OCI-LY1 (cell line): ENCODE data around the gene B3GAT1.

Experiments
- H2AFZ ChIP-seq: fragments of 200-600 bp; sonication (generic), shearing (Covaris generic); 2 replicates; pipeline ENCODE4 v1.6.0; 2014; ENCODE audit warnings: antibody characterized with exemption, mild to moderate bottlenecking, low read length
- H3F3A ChIP-seq: fragments of 200-600 bp; sonication (generic), shearing (Covaris generic); 2 replicates; pipeline ENCODE4 v1.6.0; 2014; ENCODE audit warnings: mild to moderate bottlenecking, antibody characterized with exemption, low read length, moderate library complexity; ENCODE audit not compliant: insufficient read depth
- H3K27ac ChIP-seq: fragments of 200-600 bp; sonication (generic); 2 replicates; pipeline ENCODE4 v1.5.1; 2014; ENCODE audit warnings: low read length, mixed run types, mild to moderate bottlenecking, low read depth; ENCODE audit not compliant: poor library complexity, severe bottlenecking
- H3K27me3 ChIP-seq: fragments of 200-600 bp; sonication (generic); 2 replicates; pipeline ENCODE4 v1.6.0; 2014; ENCODE audit warnings: antibody characterized with exemption, mild to moderate bottlenecking, low read length, moderate library complexity; ENCODE audit not compliant: insufficient read depth
- H3K36me3 ChIP-seq: fragments of 200-600 bp; sonication (generic); 2 replicates; pipeline ENCODE4 v1.6.1; 2014; ENCODE audit warnings: mild to moderate bottlenecking, antibody characterized with exemption, low read length, moderate library complexity, mixed read lengths; ENCODE audit not compliant: insufficient read depth
- H3K4me1 ChIP-seq: fragments of 200-600 bp; sonication (generic); 2 replicates; pipeline ENCODE4 v1.5.1; 2014; ENCODE audit warnings: mild to moderate bottlenecking, low read length, moderate library complexity; ENCODE audit not compliant: insufficient read depth, severe bottlenecking
- H3K4me2 ChIP-seq: fragments of 200-600 bp; sonication (generic), shearing (Covaris generic); 2 replicates; pipeline ENCODE4 v1.6.1; 2014; ENCODE audit warnings: low read length
- H3K4me3 ChIP-seq: fragments of 200-600 bp; sonication (generic); 2 replicates; pipeline ENCODE4 v1.5.1; 2014; ENCODE audit warnings: low read length, low read depth, mild to moderate bottlenecking, mixed read lengths; ENCODE audit not compliant: poor library complexity, severe bottlenecking
- H3K79me2 ChIP-seq: fragments of 200-600 bp; shearing (Covaris generic); 2 replicates; pipeline ENCODE4 v1.6.1; 2016; ENCODE audit warnings: mixed run types, low read length, mixed read lengths; ENCODE audit not compliant: insufficient read depth
- H3K9ac ChIP-seq: fragments of 200-600 bp; sonication (generic), shearing (Covaris generic); 2 replicates; pipeline ENCODE4 v1.6.1; 2014; ENCODE audit warnings: mild to moderate bottlenecking, low read length, mixed read lengths
- H3K9me2 ChIP-seq: fragments of 200-600 bp; sonication (generic), shearing (Covaris generic); 2 replicates; pipeline ENCODE4 v1.6.1; 2014; ENCODE audit warnings: low read depth, mild to moderate bottlenecking, low read length, mixed read lengths
- H3K9me3 ChIP-seq: fragments of 200-600 bp; shearing (Covaris generic); 2 replicates; pipeline ENCODE4 v1.6.1; 2014; ENCODE audit warnings: low read length, mixed read lengths
- H4K20me1 ChIP-seq: fragments of 200-600 bp; sonication (generic), shearing (Covaris generic); 2 replicates; pipeline ENCODE4 v1.6.0; 2016; ENCODE audit warnings: mild to moderate bottlenecking, low read length; ENCODE audit not compliant: insufficient read depth
- EZH2 ChIP-seq: fragments of 200-600 bp; sonication (generic), shearing (Covaris generic); IDR thresholded peaks from 2 replicates; pipeline ENCODE4 v1.8.0; 2017; ENCODE audit warnings: borderline replicate concordance, mixed run types, mild to moderate bottlenecking, antibody characterized with exemption, low read length, moderate library complexity, mixed read lengths
- TF ChIP-seq, protein P1 (sequence below): fragments of 200-600 bp; sonication (generic), shearing (Covaris generic); IDR thresholded peaks from 2 replicates; pipeline ENCODE4 v1.5.1; 2017; ENCODE audit warnings: mild to moderate bottlenecking, antibody characterized with exemption, low read length, moderate library complexity, mixed read lengths

B3GAT1 gene

GRCh38 chr11:134331354-134332188 lies 80.5 kb downstream of the B3GAT1 start, which contains the start of gene GLB1L2:
Gene GLB1L2 (plus strand): TSS chr11:134331988. CDS start chr11:134332062, 74 bp downstream.
- no peaks in the 10 kb centered on the region for H4K20me1 ChIP-seq
- H3K36me3 ChIP-seq = no peaks in the 10 kb centered on the region
- no peak within 1 kb of the TSS for H3K4me2 ChIP-seq
- no peaks in the 10 kb centered on the region for H3K4me1 ChIP-seq
- H3K4me3 ChIP-seq = no peak within 1 kb of the TSS
- no peaks in the 10 kb centered on the region for H3K79me2 ChIP-seq
- H3K9me2 ChIP-seq = no peaks in the 10 kb centered on the region
- no peaks in the 10 kb centered on the region for H3K27me3 ChIP-seq
- H3F3A ChIP-seq = no peaks in the 10 kb centered on the region
- H3K9me3 ChIP-seq = no peaks in the 10 kb centered on the region
- H3K9ac ChIP-seq = no peak within 1 kb of the TSS
- H2AFZ ChIP-seq = no peak within 1 kb of the TSS
- TF ChIP-seq EZH2 = no peak
- TF ChIP-seq, protein P1, sequence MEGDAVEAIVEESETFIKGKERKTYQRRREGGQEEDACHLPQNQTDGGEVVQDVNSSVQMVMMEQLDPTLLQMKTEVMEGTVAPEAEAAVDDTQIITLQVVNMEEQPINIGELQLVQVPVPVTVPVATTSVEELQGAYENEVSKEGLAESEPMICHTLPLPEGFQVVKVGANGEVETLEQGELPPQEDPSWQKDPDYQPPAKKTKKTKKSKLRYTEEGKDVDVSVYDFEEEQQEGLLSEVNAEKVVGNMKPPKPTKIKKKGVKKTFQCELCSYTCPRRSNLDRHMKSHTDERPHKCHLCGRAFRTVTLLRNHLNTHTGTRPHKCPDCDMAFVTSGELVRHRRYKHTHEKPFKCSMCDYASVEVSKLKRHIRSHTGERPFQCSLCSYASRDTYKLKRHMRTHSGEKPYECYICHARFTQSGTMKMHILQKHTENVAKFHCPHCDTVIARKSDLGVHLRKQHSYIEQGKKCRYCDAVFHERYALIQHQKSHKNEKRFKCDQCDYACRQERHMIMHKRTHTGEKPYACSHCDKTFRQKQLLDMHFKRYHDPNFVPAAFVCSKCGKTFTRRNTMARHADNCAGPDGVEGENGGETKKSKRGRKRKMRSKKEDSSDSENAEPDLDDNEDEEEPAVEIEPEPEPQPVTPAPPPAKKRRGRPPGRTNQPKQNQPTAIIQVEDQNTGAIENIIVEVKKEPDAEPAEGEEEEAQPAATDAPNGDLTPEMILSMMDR = no peak
- no peak within 1 kb of the TSS for H3K27ac ChIP-seq

DNA sequence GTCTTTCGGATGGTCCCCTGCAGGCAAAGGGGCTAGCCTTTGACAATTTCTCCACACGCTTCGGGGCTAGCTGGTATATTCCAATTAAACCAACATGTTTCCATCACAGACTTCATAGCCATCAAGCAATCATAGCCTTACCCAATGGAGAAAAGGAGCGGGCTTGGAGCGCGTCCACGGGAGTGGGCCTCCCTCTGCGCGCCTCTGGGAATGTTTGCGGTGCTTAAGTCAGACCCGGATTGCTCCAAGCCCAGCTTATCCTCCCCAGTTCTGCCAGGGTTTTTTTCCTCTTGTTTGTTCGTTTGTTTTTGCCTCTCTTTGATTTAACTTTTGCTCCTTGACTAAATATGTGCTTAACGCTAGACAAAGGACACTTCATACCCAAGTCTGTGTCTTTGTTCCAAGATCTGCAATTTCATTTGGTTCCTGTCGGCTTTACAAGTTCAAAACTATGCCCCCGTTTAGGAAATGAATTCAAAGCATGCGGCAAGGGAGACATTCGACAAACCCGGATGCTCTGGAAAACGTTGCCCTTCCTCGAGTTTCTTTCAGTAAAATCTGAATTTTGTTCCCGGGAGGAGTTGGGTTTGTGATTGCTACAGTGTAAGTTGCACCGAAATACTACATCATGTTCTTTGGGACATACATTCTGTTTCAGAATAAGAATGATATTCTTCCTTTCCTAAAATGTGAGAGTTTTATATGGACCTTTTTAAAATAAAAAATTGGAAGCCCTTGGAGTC lies 81.3 kb downstream of the B3GAT1 start:
- H3K4me3 ChIP-seq = no peak overlapping the region
- no peaks in the 10 kb centered on the region for H3K36me3 ChIP-seq
- no peaks in the 10 kb centered on the region for H3F3A ChIP-seq
- no peaks in the 10 kb centered on the region for H3K9me2 ChIP-seq
- H3K4me2 ChIP-seq = no peak overlapping the region
- no peaks in the 10 kb centered on the region for H3K4me1 ChIP-seq
- no peaks in the 10 kb centered on the region for H3K9me3 ChIP-seq
- no peak overlapping the region for H2AFZ ChIP-seq
- TF ChIP-seq, protein P1 = no peak
- no peak for TF ChIP-seq EZH2
- H3K27me3 ChIP-seq = no peaks in the 10 kb centered on the region
- no peaks in the 10 kb centered on the region for H3K79me2 ChIP-seq
- H3K9ac ChIP-seq = no peak overlapping the region
- no peak overlapping the region for H3K27ac ChIP-seq
- no peaks in the 10 kb centered on the region for H4K20me1 ChIP-seq
